ENCODE measurements around the gene ATP6V1E1.

DNA sequence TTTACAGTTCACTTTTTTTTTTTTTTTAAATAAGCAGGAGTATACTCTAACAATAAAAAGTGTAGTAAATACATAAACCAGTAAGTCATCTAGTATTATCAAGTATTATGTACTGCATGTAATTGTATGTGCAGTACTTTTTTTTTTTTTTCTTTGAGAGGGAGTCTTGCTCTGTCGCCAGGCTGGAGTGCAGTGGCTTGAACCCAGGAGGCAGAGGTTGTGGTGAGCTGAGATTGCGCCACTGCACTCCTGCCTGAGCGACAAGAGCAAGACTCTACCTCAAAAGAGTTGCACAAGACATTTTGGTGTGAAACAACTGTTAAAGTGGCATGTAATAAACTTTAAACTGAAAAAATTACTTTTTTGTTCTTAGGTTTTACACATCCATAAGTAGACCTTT lies 26.7 kb upstream of the ATP6V1E1 start:
- TF ChIP-seq, protein P1, sequence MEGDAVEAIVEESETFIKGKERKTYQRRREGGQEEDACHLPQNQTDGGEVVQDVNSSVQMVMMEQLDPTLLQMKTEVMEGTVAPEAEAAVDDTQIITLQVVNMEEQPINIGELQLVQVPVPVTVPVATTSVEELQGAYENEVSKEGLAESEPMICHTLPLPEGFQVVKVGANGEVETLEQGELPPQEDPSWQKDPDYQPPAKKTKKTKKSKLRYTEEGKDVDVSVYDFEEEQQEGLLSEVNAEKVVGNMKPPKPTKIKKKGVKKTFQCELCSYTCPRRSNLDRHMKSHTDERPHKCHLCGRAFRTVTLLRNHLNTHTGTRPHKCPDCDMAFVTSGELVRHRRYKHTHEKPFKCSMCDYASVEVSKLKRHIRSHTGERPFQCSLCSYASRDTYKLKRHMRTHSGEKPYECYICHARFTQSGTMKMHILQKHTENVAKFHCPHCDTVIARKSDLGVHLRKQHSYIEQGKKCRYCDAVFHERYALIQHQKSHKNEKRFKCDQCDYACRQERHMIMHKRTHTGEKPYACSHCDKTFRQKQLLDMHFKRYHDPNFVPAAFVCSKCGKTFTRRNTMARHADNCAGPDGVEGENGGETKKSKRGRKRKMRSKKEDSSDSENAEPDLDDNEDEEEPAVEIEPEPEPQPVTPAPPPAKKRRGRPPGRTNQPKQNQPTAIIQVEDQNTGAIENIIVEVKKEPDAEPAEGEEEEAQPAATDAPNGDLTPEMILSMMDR (IDR thresholded peaks at IDR 0.05): no peak
- TF ChIP-seq POLR2A (IDR thresholded peaks at IDR 0.05): no peak

All from body of pancreas (tissue), 4 donors.